GM19193 (cell line): ENCODE data around the gene GDPD1.

ENCODE experiments used
- POLR2A ChIP-seq: IDR thresholded peaks from 4 replicates; pipeline ENCODE4 v1.6.1; 2011; ENCODE audit not compliant: insufficient read depth, insufficient read length; ENCODE audit errors: extremely low read depth

The GDPD1 gene

DNA sequence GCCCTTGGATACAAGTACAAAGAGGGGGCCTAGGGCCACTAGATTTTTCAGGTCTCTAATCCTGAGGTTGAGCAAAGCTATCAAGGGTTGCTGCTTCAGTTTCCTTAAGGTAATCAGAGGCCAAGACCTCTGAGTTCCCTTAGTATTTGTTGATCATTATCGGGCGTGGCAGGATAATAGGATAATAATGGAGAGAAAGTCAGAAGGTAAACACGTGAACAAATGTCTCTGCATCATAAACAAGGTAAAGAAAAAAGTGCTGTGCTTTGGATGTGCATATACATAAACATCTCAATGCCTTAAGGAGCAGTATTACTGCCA lies 69.6 kb downstream of the GDPD1 start:
- no peak for TF ChIP-seq POLR2A

DNA sequence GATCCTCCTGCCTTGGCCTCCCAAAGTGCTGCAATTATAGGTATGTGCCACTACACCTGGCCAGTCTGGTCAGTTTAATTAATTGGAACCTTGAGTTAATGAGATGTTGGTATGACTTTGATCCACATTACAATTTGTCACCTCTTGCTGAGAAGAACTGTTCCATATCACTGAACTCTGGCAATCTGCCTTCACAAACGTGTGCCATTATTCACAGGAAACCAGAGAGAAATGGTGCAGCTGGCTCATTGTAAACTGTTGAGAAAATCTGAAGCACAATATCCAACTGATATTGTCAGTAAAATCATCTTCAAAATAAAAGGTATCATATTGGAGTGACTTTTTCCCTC lies 71.8 kb downstream of the GDPD1 start:
- TF ChIP-seq POLR2A: no peak

DNA sequence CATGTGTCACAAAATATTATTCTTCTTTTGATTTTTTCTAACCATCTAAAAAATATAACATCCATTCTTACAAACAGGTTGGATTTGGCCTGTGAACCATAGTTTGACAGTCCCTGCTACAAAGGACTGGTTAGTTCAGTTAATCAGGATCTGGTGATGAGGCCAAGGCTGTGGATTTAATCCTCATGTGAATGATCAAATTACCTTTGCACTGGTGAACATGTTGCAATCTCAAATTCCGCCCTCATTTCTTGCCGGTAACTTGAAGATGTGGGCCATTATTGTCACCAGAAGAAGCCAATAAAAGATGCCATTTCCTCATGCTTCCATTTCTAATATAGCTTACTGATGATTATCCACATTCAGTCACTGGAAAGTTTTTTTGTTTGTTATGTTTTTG lies 75.9 kb downstream of the GDPD1 start:
- no peak for TF ChIP-seq POLR2A

DNA sequence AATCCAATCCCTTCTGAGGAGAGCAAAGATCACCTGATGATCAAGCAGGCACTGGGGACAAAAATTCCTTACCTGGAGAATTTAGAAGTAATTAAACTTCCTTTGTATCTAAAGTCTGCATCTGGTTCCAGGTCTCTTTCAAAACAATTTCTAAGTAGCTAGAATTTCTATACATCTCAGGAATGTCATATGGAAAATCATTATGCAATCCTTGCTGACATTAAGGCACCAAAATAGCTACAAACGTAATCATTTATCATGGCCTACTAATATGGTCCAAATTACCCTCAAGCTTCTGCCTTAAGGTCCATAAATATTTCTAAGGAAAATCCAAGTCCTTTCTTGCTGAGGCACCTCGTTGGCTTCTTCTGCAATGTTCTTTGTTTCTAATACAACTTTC lies 78.2 kb downstream of the GDPD1 start:
- TF ChIP-seq POLR2A: no peak

DNA sequence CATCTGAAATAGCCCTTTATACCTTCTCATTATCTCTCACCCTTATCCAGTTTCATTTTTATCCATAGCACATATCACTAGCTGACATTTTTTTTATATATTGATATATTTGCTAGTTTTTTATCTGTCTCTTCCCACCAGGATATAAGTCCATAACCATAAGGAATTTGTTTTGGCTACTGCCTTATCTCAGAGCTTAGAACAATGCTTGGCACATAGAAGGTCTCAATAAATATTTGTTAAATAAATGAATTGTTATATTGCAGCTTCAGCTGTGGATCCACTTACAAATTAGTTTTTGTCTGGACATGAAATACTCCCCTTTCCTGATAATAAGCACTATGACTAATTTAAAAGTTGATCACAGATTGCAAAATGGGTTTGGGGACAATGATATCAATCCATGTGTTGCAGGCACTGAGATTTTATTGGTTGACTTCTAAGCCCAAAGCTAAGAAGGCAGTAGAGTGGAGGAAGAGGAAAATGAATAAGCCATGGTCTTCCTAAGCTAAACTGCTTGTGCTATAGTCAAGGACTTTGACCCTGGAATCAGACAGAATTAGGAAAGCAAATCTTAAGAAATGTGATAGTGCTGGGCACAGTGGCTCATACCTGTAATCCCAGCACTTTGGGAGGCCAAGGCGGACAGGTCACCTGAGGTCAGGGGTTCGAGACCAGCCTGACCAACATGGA lies 79.2 kb downstream of the GDPD1 start:
- no peak for TF ChIP-seq POLR2A

DNA sequence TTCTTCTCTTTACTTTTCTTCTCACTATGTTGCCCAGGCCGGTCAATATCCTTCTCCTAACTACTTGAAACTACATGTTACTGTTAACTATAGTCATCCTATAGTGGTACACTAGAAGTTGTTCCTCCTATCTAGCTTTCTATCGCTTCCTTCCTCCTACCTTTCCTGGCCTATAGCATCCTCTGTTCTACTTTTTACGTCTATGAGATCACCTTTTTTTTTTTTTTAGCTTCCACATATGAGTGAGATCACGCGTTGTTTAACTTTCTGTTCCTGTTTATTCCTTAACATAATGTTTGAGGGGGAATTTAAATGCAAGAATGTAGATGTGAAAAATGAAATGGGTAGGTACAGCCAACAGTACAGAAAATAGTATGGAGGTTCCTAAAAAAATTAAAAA lies 80.6 kb downstream of the GDPD1 start:
- TF ChIP-seq POLR2A: no peak

DNA sequence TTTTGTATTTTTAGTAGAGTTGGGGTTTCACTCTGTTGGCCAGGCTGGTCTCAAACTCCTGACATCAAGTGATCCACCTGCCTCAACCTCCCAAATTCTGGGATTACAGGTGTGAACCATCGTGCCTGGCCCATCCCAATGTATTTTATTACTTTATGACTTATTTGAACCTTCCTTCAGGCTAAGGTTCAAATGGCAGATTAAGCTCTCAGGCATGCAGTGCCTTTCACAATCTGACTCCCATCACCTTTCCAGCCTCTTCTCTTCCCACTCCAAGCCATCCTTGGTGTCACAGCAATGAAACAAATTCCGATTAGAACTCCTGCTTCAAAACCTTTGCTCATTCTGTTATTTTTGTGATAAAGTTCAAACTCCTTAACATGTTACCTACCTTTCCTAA lies 84.5 kb downstream of the GDPD1 start:
- TF ChIP-seq POLR2A: no peak

DNA sequence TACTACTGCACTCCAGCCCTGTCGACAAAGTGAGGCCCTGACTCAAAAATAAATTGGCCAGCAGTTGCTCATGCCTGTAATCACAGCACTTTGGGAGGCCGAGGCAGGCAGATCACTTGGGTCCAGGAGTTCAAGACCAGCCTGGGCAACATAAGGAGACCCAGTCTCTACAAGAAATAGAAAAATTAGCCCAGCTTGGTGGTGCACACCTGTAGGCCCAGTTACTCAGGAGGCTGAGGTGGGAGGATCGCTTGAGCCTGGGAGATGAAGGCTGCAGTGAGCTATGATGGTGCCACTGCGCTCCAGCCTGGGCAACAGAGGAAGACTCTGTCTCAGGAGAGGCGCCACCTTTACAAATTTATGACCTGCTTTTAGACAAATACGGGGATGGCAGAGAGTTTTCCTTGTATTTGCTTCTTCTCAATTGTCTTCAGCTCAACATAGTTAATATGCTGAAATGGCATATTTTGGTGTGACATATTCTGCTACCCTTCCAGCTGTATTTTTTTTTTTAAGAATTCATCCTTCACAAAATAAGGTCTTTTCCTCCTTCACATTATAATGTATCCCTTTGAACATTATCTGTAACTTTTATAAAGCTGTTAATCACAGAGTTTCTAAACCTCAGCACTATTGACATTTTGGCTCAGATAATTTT lies 90.1 kb downstream of the GDPD1 start:
- TF ChIP-seq POLR2A: no peak

DNA sequence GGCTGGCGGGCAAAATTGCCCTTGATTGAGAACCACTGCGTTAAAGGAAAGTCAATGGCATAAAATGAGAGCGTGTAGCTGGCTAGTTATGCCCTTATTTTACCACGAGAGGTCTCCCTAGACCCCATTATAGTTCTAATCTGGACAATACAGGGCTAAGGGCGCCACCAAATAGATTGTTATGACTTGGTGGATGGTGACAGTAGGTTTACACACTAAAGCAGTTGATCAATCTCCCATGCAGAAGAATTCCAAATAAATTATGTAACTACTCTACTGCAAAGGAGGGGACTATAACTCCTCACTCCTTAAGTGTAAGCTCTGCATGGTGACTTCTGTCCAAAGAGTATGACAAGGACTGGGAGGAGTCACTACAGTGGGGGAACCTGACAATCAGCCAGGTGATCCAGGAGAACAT lies 90.7 kb downstream of the GDPD1 start:
- TF ChIP-seq POLR2A: no peak

DNA sequence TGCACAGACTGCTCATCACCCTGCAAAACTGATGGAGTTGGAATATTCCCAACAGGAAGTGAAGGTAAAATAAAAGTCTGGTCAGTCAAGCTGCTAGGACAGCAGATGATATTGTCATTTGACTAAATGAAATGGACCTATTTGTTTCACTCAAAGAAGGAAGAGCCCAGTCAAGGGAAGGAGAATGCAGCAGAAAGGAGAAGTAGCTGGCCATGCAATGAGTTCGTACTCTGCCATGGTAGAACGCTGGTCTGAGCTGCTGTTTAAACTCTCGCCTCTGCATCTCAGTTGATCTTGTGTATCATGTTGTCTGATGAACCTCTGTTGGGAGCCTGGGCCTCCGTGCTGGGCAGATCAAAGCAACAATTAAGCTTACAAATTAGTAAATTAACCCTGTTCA lies 95.6 kb downstream of the GDPD1 start:
- TF ChIP-seq POLR2A: no peak
